Amniotic epithelial cell (primary cell): ENCODE results near the gene RNF183.
"Not testable (repeated sequence)": the region's sequence is repeated elsewhere in the genome, so short reads cannot be mapped to it uniquely, and the experiment has no call there.

Experiments used
- DNase-seq: peaks from one replicate; pipeline ENCODE4 v3.0.0-alpha.2; 2010; ENCODE audit warnings: low read depth

The RNF183 gene

DNA sequence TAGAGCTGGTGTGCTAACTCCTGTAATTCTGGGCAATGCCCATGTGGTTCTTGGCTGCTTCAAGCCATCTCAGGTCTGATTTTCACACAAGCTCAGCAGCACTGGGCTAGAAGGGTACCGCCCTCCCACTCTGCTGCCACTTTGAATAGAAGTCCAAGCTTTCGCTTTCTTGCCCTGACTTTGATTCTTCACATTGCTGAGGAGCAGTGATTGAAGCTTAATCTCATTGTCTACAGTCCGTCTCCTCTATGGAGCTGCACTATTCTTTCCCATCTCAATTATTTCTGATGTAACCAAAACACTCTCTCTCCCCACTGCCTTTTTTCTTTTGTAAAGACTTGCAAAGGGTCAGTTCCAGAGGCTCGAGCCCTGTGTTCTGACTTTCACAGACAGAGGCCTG, 12.9 kb upstream of the RNF183 start:
- no peak for DNase-seq

DNA sequence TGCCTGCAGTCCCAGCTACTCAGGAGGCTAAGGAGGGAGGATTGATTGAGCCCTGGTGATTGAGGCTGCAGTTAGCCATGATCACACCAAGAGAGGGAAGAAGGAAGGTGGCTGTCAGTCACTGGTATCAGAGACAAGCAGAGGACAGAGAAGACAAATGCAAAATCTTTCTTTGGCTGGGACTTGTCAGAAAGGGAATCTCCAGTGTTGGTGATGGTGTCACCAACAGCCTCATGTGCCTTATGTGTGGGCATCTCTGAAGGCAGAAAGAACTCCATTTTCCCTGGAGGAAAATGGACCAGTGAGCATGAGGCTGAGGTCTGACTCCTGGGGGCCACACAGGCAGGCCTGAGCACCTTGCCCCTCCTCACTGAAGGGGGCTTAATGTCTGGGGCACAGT, 12.1 kb upstream of the RNF183 start:
- no peak for DNase-seq

DNA sequence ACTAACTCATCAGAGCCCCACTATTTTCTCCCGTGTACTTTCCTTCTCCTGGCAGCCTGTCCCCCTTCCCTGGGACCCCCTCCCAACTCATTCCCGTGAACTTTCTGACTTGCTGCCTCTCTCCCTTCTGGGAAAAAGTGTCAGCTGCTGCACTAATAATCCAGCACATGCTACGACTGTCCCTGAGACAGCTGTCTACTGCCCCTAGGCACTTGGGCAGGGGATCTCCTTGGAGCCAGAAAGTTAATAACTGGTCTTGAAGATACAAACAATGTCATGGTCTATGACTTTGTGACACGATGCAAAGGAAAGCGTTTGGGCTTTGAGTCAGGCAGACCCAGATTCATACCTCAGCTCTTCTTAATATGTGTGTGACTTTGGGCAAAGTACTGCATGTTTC, 10.1 kb upstream of the RNF183 start:
- no peak for DNase-seq

- no peak for DNase-seq
Measured at GRCh38 chr9:113311961-113312360, 8.8 kb upstream of the RNF183 start.

DNA sequence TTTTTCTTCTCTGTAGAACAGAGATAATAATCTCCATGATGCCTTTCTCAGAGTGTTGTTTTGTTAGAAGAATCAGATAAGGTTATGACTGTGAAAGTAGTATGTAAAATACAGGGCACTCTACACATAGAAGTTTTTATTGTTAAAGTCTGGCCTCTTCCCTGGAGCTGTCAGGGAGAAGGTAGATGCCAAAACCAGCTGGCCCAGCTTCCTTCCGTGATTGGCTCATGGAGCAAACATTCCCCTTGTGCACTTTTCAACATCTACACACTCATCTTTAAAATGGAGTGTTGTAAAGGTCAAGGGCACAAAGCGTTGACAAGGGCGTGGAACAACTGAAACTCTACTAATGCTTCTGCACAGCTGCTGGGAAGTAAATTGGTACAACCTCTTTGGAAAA, 7.4 kb upstream of the RNF183 start:
- DNase-seq = no peak

DNA sequence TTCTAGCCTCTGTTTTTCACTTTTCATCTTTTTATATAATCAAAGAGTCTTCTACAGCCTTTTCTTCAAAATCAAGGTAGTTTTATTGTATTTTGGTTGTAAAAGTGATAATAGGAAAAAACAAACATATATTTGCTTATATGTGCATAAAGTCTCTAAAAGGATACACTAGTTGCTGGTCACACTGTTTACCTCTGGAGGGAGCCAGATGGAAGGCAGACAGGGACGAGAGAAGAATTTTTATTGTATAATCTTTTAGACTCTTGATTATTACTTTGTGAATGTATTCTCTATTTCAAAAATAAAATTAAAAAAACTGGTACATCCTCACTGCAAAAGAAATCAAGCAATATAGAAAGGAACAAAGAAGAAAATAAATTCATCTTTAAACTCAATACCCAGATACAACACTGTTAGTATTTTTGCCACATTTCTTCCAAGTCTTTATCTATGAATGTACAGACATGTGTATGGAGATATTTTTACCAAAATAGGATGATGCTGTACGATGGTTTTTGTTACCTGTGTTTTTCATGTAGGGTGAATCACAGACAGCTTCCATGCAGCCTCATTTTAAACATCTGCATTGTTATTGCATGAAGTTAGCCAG, 6.1 kb upstream of the RNF183 start:
- DNase-seq = peak; percentile 42

GRCh38 chr9:113307396-113307975, 4.3 kb upstream of the RNF183 start:
- no peak for DNase-seq

DNA sequence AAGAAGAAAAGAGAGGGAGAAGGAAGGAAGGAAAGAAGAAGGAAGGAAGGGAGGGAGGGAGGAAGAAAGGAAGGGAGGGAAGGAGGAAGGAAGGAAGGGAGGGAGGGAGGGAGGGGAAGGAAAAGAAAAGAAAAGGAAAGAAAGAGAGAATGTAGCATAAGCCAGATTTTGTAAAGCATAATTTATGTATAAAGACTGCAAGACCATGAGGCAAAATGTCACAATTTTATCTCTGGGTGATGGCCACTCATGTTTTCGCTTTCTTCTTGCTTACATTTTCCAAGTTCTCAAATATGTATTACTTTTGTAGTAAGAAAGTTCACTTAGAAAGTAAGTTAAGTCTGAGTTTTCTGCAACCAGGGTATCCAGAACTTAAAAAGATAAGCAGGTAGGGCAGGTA, 3.4 kb upstream of the RNF183 start:
- DNase-seq = no peak

- no peak for DNase-seq
Measured at GRCh38 chr9:113301548-113301947, 1.6 kb downstream of the RNF183 start.

DNA sequence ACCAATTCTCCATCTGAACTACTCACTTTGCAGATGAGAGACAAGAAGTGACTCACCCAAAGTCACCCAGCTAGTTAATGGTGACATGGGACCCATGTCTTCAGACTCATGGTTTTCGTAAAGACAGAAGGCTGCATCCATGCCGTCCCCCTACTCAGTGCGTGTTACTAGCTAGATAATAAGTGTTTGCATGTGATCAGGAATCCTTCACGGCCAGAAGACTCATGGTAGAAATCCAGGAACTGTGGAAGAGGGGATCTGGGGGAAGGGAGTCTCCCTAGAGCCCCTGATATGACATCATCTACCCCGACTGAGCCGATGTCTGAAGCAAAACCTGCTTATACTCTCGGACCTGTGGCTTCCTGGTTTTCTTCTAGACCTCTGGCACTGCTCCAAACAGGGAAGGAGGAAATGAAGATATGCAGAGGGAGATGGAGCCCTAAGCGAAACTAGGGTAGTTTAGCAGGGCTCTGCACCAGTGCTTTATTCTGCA, 3.3 kb downstream of the RNF183 start:
- DNase-seq = peak; percentile 46

GRCh38 chr9:113298924-113299770, 4.0 kb downstream of the RNF183 start:
- DNase-seq = no peak

GRCh38 chr9:113298311-113298710, 4.9 kb downstream of the RNF183 start:
- no peak for DNase-seq

DNA sequence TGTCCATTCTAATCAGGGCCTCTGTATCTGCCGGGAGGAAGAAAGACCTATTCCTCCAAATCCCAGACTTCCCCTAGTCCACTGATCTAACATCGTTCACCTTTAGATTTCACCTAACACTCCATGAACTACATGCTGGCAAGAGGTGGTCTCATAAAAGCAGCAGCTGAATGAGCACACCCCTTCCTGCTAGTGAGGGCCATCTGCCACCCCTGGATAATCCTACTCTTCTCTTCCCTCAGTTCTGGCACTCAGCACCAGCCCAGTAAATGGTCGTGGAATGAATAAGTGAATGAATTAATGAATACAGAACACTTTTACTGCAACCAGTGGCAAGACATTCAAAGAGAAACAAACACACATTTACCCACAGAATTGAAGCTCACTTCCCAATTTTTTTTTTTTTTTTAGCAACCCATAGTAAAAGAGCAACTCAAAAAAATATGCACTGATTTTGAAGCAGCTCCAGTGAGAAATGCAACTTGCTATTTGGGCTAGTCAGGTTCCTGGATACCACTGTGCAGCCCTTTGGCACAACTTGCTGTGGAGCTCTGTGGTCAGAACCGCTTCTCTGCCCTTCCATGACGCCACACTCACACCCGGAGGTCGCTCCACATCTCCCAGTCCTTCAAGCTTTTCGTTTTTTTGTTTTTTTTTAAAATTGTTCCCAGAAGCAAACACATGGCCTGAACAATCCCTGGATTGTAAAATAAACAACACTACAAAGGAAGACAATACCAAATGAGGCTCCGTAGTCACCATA, 6.2 kb downstream of the RNF183 start:
- no peak for DNase-seq

DNA sequence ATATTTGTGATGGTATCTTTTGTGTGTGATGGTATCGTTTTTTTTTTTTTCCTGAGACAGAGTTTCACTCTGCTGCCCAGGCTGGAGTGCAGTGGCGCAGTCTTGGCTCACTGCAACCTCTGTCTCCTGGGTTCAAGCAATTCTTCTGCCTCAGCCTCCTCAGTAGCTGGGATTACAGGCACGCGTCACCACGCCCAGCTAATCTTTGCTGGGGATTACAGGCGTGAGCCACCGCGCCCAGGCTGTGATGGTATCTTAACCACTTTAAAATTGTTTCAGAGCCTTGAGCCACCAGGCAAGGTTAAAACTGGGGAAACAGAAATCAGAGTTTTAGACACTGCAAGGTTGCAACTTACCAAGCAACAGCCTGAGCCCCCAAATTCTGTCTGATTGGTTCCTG, 6.9 kb downstream of the RNF183 start:
- not testable (repeated sequence) for DNase-seq

DNA sequence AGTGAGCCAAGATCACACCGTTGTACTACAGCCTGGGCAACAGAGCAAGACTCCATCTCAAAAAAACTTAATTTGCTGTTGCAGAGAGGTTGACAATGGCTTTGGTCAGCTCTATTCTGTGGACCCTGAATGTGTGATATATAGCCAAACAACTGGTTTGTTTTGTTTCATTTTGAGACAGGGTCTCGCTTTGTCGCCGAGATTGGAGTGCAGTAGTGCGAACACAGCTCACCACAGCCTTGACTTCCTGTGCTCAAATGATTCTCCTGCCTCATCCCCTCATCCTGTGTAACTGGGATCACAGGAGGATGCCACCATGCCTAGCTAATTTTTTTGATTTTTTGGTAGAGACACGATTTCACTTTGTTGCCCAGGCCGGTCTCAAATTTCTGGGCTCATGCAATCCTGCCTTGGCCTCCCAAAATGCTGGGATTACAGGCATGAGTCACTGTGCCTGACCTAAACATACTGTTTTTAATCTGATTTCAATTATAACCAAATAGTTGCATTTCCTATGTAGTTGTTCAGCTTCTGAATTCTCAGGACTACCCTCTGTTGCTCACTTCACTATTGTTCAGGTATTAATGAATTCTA, 9.8 kb downstream of the RNF183 start:
- no peak for DNase-seq

DNA sequence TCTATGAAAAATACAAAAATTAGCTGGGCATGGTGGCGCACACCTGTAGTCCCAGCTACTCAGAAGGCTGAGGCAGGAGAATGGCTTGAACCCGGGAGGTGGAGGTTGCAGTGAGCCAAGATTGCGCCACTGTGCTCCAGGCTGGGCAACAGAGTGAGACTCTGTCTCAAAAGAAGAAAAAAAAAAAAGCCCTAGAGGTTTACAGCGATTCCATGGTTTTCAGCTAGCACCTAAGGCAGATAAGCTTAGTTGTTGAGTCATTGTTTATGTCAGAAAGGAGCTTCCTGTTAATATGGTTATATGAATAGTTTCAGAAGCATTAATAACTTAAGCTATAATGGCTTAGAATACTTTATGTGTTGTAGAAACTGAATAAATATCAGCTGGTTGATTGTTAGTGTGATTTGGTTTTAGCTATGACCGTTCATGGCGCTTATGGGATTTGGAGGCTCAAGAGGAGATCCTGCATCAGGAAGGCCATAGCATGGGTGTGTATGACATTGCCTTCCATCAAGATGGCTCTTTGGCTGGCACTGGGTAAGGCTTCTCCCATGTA, 13.0 kb downstream of the RNF183 start:
- DNase-seq = peak; percentile 39

DNA sequence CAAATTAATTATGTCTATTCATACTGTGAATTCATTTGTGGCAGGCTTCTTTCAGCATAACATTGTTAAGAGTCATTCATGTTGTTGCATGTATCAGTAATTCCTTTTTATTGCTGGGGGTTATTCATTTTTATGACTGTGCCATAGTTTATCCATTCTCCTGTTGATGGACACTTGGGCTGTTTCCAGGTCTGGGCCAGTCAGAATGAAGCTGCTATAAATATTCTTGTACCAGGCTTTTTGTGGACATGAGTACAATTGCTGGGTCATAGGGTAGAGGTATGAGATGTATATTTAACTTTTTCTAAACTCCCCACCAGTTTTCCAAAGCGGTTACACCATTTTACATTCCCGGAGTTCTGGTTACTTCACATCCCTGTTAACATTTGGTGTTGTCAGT, 14.1 kb downstream of the RNF183 start:
- DNase-seq = no peak

DNA sequence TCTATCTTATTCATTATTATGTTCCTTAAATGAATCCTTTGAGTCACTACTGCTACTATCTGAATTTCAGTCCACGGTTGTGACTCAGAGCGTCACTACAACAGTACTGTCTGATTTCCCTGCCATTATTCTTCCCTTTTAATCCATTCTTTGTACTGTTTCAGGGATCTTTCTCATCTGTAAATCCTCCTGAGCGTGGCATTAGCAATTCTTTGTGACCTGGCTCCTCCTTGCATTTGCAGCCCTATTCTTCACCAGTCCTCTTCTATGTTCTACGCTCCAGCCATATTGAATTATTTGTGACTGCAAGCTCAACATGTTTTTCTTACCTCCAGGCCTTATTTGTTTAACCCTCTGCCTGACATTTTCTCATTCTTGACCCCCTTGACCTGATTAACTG, 21.8 kb downstream of the RNF183 start:
- no peak for DNase-seq

- no peak for DNase-seq
Measured at GRCh38 chr9:113278840-113279239, 24.3 kb downstream of the RNF183 start.

DNA sequence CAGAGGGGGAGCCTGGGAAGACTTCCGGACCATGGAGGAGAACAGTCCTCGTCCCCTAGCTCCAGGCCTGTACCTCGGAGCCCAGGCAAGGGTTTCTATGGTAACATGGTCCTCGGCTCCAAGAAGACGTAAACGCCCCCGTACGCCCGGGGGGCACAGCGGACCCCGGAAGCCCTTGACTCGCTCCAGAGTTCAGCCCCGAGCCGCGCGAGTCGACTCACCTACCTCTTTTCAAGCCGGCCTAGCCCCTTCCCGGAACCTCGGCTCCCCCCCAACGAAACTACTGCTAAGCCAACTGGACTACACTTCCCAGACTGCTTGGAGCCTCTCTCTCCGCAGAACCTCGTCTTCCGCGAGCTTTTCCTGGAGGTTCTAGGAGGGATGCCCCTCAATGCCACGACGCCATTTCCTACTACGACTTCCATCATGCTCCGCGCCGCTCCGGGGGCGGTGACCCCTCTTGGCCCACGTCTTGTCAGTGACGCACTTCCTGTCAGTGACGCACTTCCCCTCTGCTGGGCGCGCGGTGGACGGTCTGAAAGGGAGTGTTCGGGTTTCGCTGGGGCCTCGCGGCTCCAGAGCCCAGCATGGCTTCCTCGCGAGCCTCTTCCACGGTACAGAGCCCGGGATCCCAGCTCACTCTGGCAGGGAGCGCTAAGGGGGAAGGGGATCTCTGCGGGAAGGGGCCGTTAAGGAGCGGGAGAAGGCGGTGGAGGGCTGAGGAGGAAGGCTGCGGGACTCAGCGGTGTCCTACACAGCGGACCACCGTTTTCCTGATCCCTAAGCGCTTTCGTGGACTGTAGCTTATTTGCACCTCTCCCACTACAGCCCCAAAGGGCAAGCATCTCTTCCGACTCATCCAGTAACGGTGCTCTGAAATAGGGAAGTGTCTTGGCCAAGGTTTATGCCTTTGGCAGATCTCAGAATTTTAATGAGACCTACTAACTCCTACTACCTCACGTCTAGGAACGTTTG, 27.7 kb downstream of the RNF183 start, which contains the start of the genes CDC26 and PRPF4:
CDC26 (minus strand) TSS at position 416 of the 975 bp plus-strand sequence. CDS start 3,065 bp downstream, outside the sequence.
PRPF4 (plus strand) TSS at position 502 of the 975 bp plus-strand sequence; CDS start at position 588, 86 bp downstream.
- peak; percentile 99 for DNase-seq
